C4-2B (cell line): ENCODE results near the gene FMNL3.
"Not testable (repeated sequence)": the region's sequence is repeated elsewhere in the genome, so short reads cannot be mapped to it uniquely, and the experiment has no call there.

Source experiments
- H3K27ac ChIP-seq: fragments of 450-650 bp; 2 replicates; pipeline ENCODE4 v1.5.1; 2017
- CTCF ChIP-seq: fragments of 450-650 bp; conservative IDR thresholded peaks from 2 replicates; pipeline ENCODE4 v1.5.1; 2017; ENCODE audit warnings: mild to moderate bottlenecking
- ZFX ChIP-seq: fragments of 450-650 bp; IDR thresholded peaks from 2 replicates; pipeline ENCODE4 v1.6.1; 2017

FMNL3 gene

GRCh38 chr12:49728446-49728845 lies 21.2 kb upstream of the FMNL3 start:
- TF ChIP-seq CTCF (no peak), ZFX (no peak)
- H3K27ac ChIP-seq, result no peak overlapping the region

- not testable (repeated sequence) for H3K27ac ChIP-seq
Observed at GRCh38 chr12:49721355-49721754, 14.2 kb upstream of the FMNL3 start.

- no peak overlapping the region for H3K27ac ChIP-seq
- TF ChIP-seq CTCF (peak; percentile 11; the same call in 1 of the 2 replicates), ZFX (no peak)
Observed at GRCh38 chr12:49720214-49720613, 13.0 kb upstream of the FMNL3 start.

GRCh38 chr12:49717800-49718199 lies 10.6 kb upstream of the FMNL3 start:
- H3K27ac ChIP-seq, result not testable (repeated sequence)

- TF ChIP-seq ZFX (no peak), CTCF (no peak)
- no peak overlapping the region for H3K27ac ChIP-seq
Observed at GRCh38 chr12:49716553-49716952, 9.3 kb upstream of the FMNL3 start.

- H3K27ac ChIP-seq, result not testable (repeated sequence)
Observed at GRCh38 chr12:49713952-49714351, 6.7 kb upstream of the FMNL3 start.

- TF ChIP-seq CTCF, result no peak
- no peak for TF ChIP-seq ZFX
- H3K27ac ChIP-seq, result no peak overlapping the region
Observed at GRCh38 chr12:49708851-49709250, 1.6 kb upstream of the FMNL3 start.

- no peak for TF ChIP-seq ZFX
- peak; percentile 51 for TF ChIP-seq CTCF
- H3K27ac ChIP-seq, result no peak overlapping the region
Observed at GRCh38 chr12:49707812-49708147, 575 bp upstream of the FMNL3 start.

- H3K27ac ChIP-seq, result peak overlapping the region; percentile 68
- TF ChIP-seq ZFX, result no peak
- no peak for TF ChIP-seq CTCF
Observed at GRCh38 chr12:49706351-49707127, 666 bp downstream of the FMNL3 start.
